Measurements from ENCODE around the gene GABRR2.

The GABRR2 gene

GRCh38 chr6:89257781-89258180 is 57.3 kb downstream of the GABRR2 start:
- Histone ChIP-seq H3K27me3 (ENCODE audit: insufficient read depth, low read depth, severe bottlenecking) (no peaks in the 10 kb centered on the region), H3K9me3 (ENCODE audit: severe bottlenecking) (no peaks in the 10 kb centered on the region), H3K36me3 (no peaks in the 10 kb centered on the region), H3K4me3 (ENCODE audit: low read depth, low read length) (no peak overlapping the region), H3K27ac (no peak overlapping the region)
- no peak for TF ChIP-seq CTCF (IDR thresholded peaks at IDR 0.05; ENCODE audit: low read depth, low read length)
- no peak for DNase-seq

GRCh38 chr6:89257346-89257745 is 57.8 kb downstream of the GABRR2 start:
- no peaks in the 10 kb centered on the region for H3K27me3 ChIP-seq (ENCODE audit: insufficient read depth, low read depth, severe bottlenecking)
- no peaks in the 10 kb centered on the region for H3K36me3 ChIP-seq
- no peak for DNase-seq
- no peak overlapping the region for H3K4me3 ChIP-seq (ENCODE audit: low read depth, low read length)
- no peak for TF ChIP-seq CTCF (IDR thresholded peaks at IDR 0.05; ENCODE audit: low read depth, low read length)
- no peaks in the 10 kb centered on the region for H3K9me3 ChIP-seq (ENCODE audit: severe bottlenecking)
- no peak overlapping the region for H3K27ac ChIP-seq

DNA sequence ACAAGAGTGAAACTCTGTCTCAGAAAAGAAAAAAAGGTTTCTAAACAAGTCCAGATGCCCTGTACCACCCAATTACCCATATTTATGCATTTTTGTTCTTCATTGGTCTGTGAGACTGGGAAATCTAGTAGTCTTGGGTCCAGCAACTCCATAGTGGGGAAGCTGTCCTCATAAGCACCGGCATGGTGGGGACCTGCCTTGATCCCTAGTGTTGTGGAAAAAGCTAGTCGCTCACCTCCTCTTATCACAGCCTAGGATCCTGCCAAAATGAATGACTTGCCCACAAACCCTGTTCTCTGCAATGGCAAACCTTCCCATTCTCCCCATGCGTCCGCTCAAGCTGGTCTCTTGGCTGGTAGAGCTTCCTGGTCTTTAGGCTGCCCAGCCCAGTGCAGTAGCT is 59.7 kb downstream of the GABRR2 start:
- DNase-seq = no peak
- no peaks in the 10 kb centered on the region for H3K36me3 ChIP-seq
- no peak for TF ChIP-seq CTCF (IDR thresholded peaks at IDR 0.05; ENCODE audit: low read depth, low read length)
- H3K27ac ChIP-seq = no peak overlapping the region
- no peak overlapping the region for H3K4me3 ChIP-seq (ENCODE audit: low read depth, low read length)
- H3K27me3 ChIP-seq (ENCODE audit: insufficient read depth, low read depth, severe bottlenecking) = no peaks in the 10 kb centered on the region
- no peaks in the 10 kb centered on the region for H3K9me3 ChIP-seq (ENCODE audit: severe bottlenecking)

- no peaks in the 10 kb centered on the region for H3K27me3 ChIP-seq (ENCODE audit: insufficient read depth, low read depth, severe bottlenecking)
- DNase-seq = no peak
- no peak for TF ChIP-seq CTCF (IDR thresholded peaks at IDR 0.05; ENCODE audit: low read depth, low read length)
- no peaks in the 10 kb centered on the region for H3K36me3 ChIP-seq
- H3K9me3 ChIP-seq (ENCODE audit: severe bottlenecking) = no peaks in the 10 kb centered on the region
- H3K4me3 ChIP-seq (ENCODE audit: low read depth, low read length) = no peak overlapping the region
- H3K27ac ChIP-seq = no peak overlapping the region
Observed at GRCh38 chr6:89254569-89254968, 60.5 kb downstream of the GABRR2 start.

DNA sequence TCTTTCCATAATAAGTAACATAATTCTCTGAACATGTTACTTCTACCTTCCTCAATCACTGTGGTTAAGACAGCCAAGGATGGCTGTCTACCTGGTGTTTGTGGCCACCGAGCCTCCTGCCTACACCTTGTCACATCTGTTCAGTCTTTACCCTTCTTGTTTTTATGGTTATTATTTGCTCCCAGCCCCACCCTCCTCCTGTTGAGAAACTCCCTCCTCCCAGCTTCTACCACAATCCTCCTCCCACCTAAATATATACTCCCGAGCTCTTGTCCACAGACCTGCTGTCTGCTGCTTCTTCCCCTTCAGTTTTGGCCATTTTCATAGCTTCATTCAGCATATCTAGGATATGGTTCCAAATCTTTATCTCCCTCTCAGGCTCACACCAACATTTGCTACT is 62.2 kb downstream of the GABRR2 start:
- Histone ChIP-seq H3K9me3 (ENCODE audit: severe bottlenecking) (no peaks in the 10 kb centered on the region), H3K27ac (no peak overlapping the region), H3K4me3 (ENCODE audit: low read depth, low read length) (no peak overlapping the region), H3K27me3 (ENCODE audit: insufficient read depth, low read depth, severe bottlenecking) (no peaks in the 10 kb centered on the region), H3K36me3 (no peaks in the 10 kb centered on the region)
- no peak for DNase-seq
- no peak for TF ChIP-seq CTCF (IDR thresholded peaks at IDR 0.05; ENCODE audit: low read depth, low read length)

- no peak overlapping the region for H3K27ac ChIP-seq
- no peaks in the 10 kb centered on the region for H3K27me3 ChIP-seq (ENCODE audit: insufficient read depth, low read depth, severe bottlenecking)
- H3K9me3 ChIP-seq (ENCODE audit: severe bottlenecking) = no peaks in the 10 kb centered on the region
- H3K36me3 ChIP-seq = no peaks in the 10 kb centered on the region
- H3K4me3 ChIP-seq (ENCODE audit: low read depth, low read length) = no peak overlapping the region
- TF ChIP-seq CTCF (IDR thresholded peaks at IDR 0.05; ENCODE audit: low read depth, low read length) = no peak
- no peak for DNase-seq
Observed at GRCh38 chr6:89251976-89252375, 63.1 kb downstream of the GABRR2 start.
